Activated CD4-positive, CD25-positive, alpha-beta regulatory T cell (primary cell): ENCODE measurements around the gene NECTIN1.

Experiments
- DNase-seq, 4 experiments: peaks; one replicate each; lab custom pipeline; 2025; lab: John Stamatoyannopoulos, UW

The NECTIN1 gene

GRCh38 chr11:119729951-119730613, 1.1 kb upstream of the NECTIN1 start:
- DNase-seq = no peak

- no peak for DNase-seq
Observed at GRCh38 chr11:119729581-119729927, 554 bp upstream of the NECTIN1 start.

- DNase-seq = no peak
Observed at GRCh38 chr11:119728211-119728626, 781 bp downstream of the NECTIN1 start.

DNA sequence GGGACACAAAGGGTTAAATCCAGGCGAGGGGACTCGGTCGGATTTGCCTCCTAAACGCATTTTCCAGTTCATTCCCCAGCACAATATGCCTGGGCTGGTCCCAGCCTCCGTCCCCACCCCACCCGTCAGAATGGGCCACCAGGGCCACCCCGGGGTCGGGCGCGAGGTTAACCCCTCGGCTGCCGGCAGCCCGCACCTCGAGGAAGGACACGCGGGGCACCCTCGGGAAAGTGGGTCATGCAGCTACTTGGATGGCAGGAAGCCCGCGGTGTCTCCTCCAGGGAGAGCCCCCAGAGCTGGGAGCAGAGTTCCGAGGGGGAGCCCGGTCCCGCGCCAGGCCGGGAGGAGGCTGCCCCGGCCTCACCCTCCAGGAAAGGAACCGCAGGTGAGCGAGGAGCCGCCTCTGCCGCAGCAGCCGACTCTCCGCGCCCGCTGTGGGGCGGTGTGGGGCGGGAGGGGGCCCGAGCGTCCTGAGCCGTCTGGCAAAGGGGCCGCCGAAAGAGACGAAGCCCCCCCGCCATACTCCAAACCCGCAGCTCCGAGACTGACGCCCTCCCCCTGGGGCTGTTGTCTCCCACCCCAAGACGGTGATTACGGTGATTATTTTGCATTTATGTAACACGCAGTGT, 1.4 kb downstream of the NECTIN1 start:
- no peak for DNase-seq

DNA sequence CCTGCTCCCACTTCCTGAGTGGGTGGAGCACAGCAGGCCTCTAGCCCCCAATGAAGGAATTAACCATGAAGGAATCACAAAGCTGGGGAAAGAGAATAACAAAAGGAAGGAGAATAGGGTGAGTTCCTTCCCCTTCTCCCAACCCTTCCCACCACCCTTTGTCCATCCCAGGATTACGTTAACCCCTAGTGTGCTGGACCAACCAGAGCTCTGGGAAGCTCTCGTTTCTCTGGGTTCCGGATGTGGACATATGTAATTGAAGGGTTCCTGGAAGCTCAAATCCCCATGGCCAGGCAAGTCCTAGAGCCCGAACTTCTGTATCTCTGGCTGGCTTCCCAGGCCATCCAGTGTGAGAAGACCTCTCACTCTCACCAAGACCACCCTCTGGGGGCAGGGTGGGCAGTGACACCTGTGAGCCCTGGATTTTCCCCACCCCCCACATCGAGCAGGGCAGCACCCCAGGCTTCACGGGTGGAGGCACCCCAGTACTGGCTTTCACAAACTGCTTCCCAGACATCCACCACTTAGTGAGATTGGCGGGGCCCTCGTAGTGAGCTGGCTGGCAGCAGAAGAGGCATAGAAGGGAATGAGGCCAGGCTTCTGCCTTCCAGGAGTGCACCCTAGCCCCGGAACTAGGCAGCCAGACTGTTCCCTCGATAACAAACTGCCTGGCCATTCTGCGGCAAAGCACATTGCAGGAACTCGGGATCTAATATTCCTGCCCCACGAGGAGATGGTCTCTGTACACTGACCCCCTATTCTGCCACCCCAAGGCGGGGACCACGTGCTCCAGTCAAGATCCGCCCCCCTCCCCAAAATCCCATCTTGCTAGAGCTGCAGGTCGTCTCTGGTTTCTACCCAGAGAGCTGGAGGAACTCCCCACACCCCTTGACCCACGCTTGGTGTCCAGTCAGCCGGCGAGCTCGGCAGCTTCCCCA, 2.1 kb downstream of the NECTIN1 start:
- no peak for DNase-seq

- no peak for DNase-seq
Observed at GRCh38 chr11:119726150-119726553, 2.8 kb downstream of the NECTIN1 start.

DNA sequence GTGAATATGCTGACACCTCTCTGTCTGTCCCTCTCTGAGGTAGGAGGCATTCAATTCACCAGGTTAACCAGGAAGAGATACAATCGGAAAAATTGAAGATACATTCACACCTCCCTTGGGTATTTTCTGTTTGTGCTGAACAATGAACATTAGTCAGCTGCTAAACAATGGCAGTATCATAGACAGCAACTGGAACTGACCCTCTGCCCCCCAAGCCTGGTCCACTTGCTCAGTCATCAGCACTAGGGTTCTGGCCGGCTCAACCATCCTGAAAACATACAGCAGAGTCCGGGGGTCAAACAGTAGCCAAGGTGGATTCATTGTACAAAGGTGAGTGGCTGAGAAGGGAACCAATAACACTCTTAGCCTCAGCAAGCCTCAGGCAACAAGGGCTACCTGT, 4.0 kb downstream of the NECTIN1 start:
- no peak for DNase-seq

DNA sequence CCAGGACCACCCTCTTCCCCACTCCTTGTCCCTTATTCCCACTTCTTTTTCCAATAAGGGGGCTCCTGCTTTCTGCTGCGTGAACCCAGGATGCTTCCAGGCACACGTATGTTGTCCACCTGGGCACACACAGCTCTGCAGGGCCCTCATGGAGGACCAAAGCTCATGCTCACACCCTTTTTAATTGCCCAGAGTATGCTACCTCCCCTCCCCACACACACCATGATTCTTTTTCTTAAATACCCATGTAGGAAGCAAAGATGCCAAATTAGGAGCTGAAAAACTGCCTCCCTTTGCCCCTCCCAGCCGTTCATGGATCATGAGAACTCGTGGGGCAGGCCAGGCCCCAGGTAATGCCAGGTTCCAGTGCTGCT, 5.1 kb downstream of the NECTIN1 start:
- no peak for DNase-seq

- no peak for DNase-seq
Observed at GRCh38 chr11:119723243-119723951, 5.6 kb downstream of the NECTIN1 start.

DNA sequence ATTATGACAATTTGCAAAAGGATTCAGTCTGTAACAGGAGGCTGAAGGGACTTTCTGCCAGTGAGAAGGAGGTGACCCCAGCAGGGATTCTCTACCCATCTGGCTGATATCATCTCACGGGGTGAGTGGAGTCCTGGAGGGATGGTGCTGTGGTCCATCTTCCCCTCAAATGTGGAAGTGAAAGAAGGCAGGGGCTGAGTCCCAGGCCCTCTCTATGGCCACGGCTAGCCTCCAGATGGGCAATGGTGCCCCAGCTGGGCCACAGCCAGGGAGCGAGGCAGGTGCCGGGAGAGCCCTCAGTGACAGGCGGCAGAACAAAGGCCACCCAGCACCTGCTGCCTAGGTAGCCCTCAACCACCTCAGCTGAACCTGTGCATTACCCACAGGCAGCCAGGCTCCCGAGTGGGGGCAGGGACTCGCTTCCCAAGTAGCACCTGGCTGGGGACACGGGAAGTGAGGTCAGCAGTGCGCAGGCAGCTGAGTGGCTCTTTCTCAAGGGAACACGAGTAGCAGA, 6.7 kb downstream of the NECTIN1 start:
- DNase-seq = no peak

DNA sequence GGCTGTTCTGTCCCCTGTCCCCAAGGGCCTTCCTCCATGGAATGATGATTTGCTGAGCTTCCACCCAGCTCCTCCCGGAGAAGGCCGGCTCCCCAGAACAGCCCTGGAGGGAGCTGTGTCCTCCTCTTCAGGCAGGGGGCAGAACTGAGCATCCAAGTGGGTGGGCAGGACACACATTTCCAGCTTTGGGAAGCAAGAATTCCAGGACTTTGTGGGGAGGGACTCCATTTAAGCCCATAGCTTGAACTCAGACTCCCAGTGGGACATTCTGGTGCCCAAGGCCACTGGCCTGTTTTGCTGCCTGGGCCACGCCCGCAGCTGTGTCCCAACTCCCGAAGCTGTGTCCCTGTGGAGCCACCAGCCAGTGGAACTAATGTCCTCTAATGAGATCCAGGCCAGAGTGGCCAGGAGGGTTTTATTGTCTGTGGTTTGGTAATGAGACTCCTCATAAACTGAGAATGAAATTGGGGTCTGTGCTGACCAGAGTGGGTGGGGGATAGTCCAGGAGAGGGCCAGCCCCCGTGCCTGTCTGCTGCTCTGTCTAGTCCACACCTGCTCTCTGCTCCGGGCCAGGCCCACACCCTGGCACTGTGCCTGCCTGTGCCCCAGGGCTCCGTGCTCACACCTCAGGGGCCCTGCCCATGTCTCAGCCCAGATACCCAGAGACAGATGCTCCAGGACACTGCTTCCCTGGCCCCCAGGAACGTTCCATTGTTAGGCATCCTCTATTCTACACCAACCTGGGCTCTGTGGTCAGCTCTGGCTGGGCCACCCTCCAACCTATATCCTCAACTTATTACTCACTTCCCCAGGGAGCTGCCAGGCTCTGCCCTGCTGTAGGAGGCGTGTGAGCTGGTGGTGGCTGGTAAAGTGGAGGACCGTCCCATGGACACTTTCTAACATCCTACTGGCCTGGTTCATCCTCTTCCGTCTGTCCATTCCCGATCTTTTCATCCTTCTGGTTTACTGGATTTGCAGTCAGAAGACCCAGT, 7.6 kb downstream of the NECTIN1 start:
- no peak for DNase-seq

- no peak for DNase-seq
Observed at GRCh38 chr11:119720311-119720913, 8.6 kb downstream of the NECTIN1 start.

GRCh38 chr11:119717839-119718534, 11.0 kb downstream of the NECTIN1 start:
- no peak for DNase-seq

DNA sequence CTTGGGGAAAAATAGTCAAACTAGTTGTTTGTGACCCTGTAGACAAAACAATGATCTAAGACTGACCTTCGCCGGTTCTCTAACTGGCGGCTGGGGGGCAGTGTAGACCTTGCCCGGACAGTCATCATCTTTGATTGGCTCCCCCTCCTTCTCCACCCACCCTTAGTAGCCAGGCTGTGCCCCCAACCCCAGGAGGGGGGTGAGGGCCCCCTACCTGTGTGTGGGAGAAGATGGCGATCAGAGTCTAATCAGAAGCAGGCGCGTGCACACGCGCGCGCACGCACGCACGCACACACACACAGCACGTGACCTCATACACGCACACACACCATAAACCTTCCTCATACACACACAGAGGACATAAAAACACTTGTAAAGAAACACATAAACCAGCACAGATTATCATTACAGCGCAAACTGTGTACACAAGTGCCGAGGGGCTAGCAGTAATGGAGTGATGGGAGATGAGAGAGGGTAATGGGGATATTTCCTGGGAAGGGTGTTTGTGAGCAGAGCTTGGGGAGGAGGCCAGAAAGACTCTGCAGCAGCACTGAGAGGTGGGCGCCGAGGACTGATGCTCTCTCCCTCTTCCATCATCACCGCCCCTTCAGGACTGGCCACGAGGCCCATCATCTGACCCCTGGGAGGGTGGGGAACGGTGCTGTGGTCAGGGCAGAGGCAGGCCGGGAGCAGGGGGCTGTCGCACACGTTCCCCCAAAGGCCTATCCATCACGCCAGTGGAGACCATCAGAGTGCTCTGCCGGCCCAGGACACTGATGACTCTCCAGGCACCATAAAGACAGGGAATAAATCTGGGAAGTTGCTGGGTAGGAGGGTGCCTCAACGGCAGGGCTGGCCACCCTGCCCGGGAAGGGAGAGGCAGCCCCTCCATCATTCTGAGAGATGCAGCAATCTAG, 12.2 kb downstream of the NECTIN1 start:
- DNase-seq = no peak

DNA sequence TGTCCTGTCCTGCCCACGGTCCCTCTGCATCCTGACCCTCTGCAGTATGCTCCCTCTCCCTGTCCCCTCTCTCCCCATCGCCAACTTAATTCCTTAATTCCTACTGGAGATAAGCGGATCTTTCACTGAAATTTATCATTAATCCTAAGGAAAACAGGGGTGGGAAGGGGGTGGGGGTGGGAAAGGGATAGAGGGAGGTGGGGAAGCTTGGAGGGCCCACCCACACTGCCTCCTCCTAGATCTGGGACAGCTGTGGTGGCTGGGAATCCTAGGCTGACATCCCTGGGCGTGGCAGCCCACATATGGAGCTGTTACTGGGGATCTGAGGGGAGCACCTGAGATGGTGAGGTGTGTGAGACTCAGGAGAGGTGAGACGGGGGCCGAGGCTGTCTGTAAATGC, 14.4 kb downstream of the NECTIN1 start:
- no peak for DNase-seq

DNA sequence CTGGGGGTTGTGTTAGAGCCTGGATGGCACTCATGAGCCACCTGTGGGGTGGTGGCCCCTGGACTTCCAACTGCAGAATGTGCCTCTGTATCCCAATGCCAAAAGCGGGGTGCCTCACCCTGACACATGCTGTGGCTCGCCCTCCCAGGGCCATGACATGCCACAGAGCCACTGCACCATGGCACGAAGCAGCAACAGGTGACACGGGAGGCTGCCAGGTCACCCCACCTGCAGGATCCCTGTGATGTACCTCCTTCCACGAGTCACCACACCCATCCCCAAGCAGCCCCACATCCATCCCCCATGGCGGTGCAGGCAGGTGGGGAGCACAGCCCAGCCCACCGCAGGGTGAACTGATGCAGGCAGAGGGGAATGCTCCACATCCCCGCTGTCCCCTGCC, 14.8 kb downstream of the NECTIN1 start:
- no peak for DNase-seq

- DNase-seq = no peak
Observed at GRCh38 chr11:119713359-119714040, 15.5 kb downstream of the NECTIN1 start.
